ENCODE results near the gene ABHD16B.
"Not testable (repeated sequence)": the region's sequence is repeated elsewhere in the genome, so short reads cannot be mapped to it uniquely, and the experiment has no call there.

Gene ABHD16B

DNA sequence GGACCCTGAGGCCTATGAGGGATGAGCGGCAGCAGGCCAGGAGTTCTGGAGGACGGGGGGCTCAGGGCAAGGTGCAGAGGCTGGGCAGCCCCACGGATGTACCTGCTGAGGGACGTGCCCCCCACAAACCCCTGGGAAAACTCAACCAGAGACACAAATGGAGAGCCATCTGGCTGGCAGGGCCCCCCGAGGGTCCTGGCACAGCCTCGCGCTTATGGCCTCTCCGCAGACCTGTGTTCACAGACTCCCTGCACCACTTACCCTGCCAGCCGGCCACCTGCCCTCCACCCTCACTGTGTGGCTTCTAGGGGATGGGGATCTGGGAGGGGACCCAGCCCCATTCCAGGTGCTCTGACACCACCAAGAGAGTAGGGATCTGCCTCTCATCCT, 26.8 kb upstream of the ABHD16B start:
- DNase-seq (ENCODE audit: low read depth, low spot score) = no peak

DNA sequence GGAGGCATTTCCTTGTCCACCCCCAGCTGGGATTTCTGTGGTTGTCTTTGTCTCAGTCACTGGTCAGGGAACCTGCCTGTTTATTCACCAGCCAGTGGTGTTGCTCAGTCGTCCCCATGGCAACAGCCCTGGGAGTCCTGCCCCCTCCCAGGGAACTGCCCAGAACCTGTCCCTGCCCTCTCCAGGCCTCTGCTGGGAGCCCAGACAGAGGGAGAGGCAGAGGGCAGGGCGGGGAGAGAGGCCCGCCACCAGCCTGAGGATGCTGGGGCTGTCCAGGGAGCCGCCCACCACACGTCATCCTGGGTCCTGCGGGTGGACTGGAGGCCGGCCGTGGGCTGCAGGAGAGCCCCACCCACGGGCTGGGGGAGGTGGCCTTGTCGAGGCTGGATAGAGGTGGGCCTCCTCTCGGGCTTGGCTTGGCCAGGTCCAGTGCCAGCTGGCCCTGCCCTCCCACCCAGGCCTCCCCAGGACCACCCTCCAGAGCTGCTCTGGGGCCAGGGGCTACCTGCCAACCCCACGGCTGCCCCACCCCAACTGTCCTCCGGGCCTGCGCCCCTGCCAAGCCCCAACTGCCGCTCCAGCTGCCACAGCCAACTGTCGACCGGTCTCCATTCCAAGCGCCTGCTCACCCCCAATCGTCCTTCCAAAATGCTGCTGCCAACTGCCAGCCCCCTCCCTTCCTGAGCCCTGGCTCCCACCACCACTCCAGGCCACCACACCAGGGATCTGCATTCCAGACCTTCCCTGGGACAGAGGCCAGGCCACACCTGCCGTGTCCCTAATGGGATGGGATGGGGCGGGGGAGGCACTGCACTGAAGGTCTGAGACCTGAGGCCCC, 26.1 kb upstream of the ABHD16B start:
- DNase-seq (ENCODE audit: low read depth, low spot score) = peak; percentile 98

DNA sequence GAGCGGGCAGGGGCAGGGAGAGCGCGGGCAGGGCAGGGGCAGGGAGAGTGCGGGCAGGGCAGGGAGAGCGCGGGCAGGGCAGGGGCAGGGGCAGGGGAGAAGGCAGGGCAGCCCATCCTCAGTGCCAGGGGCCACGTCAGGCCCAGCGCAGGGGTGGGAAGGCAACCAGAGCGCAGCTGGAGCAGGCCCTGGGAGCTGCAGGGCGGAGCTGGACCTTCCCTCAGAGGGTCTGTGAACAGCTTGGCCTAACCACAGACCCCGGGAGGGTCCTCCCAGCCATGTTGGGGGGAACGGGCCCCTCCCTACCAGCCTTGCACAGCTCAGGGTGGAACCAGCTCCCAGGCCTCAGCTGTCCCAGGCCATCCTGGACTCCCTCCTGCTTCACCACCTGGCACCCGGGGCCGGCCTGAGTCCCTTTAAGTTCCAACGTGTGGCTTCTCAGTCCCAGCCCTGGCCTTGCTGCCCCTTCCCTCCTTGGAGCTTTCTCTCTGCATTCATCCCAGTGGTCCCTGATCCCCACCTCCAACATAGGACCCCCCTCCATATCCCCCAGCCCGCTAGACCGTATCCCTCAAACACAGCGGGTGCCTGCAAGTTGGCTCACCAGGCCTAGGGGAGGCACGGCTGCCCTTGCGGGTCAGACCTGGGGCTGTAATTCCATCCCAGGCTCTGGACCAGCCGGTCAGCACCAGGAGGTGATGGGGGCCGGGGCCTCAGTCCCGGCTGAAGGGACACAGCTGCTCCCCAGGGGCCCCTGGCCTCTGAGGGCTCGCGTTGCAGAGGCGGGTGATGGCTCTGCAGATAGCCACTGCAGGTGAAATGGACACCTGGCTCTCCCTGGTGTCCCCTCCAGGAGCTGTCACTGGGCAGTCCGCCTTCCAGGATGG, 24.6 kb upstream of the ABHD16B start:
- DNase-seq (ENCODE audit: low read depth, low spot score) = no peak

DNA sequence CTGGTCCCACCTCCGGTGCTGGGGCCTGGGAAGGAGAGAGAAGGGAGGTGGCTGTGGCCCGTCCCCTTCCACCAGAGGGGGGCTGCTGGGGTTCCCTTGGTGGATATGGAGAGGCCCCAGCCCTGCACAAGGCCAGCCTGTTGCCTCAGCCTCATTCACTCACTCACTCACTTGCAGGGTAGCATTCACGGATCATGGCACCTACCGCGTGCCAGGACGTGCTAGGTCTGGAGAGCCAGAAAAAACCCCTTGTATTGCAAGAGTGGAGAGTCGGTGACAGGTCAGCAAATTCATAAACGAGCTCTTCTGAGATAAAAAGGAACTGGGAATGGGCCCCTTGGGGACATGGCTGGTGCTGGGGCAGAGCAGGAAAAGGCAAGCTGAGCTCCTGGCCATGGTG, 23.8 kb upstream of the ABHD16B start:
- no peak for DNase-seq (ENCODE audit: low read depth, low spot score)

DNA sequence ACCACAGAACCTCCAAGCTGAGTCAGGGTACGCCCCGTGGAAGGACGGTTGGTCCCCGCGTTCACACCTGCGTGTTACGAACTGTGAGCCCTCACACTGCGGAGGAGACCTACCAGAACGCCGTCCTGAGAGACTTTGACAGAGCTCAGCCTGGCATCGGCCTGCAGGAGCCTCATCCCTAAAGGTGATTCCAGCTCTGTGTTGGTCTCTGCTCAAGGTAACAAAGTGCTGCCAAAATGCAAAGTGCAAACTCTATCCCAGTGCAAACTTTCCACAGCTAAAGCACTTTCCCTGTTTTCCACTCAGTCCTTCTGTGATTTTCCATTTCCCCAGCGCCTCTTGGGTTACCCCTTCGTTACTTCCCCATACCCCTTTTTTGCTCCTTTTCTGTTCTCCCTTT, 21.7 kb upstream of the ABHD16B start:
- no peak for DNase-seq (ENCODE audit: low read depth, low spot score)

DNA sequence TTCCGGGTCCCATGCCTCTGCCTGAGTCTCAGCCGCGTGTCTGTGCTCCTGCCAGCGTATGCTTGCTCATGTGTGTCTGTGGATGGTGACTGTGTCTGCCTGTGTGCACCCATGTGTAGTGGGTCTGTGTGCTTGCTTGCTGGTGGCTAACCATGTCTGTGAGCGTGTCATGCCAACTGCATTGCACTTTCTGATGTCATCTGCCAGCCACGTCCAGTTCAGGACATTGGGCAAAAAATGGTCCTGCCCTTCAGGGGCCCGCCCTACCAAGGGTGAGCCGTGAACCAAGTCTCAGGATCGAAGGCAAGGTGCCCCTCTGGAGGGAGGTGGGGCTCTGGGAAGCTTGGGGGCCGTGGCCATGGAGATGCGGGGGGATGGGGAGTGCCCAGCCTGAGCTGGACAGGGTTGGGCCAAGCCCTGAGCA, 20.9 kb upstream of the ABHD16B start:
- no peak for DNase-seq (ENCODE audit: low read depth, low spot score)

DNA sequence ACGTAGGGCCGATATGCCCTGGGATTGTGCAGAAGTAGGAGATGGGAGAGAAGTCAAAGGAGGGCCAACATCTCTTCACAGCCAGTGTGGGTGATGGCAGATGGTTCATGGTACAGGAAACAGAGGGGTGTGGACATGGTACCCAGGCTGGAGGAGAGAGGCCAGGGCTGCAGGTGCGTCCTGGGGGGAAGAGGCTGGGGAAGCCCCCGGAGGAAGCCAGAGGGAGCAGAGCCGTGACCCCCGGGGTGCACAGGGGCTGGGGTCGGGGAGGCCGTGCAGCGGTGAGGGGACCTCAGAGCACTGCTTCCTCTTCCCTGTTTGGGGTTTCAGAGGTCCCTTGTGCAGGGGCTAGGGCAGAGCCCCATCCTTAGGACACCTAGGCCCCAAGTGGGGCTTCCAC, 19.0 kb upstream of the ABHD16B start:
- DNase-seq (ENCODE audit: low read depth, low spot score) = no peak

DNA sequence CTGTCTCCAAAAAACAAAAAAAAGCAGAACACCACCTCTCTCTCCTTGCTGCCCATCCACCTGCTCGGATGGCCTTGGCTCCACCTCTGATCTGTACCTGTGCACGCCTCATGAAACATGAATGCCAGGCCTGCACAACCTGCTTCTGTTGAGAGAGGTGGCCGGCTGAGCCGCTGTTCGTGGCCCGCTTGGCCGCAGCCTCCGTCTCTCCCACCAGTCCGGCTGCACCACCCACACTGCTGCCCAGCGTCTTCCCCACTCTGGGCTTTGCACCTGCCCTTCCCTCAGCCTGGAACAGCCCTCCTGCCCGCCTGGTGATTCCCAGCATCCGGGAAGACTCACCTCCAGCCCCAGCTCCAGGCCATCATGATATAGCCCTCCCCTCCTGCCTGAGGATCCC, 18.1 kb upstream of the ABHD16B start:
- DNase-seq (ENCODE audit: low read depth, low spot score) = no peak

DNA sequence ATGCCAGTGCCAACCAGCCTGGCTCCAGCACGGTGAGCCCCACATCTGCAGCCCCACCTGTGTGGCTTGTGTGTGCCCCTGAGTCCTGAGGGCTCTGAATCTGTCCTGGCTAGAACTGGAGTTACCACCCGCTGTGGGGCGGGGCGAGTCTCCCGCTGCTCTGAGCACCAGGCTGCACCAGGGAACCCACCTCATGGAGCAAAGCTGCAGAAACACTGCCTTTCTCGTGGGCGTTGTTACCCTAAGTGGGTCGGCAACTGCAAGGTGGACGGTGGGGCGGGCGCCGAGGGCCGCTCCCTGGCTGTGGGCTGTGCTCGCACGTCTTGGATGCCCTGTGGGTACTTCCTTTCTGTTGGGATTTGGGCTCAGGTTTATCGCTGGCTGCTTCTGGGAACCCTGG, 17.5 kb upstream of the ABHD16B start:
- no peak for DNase-seq (ENCODE audit: low read depth, low spot score)

DNA sequence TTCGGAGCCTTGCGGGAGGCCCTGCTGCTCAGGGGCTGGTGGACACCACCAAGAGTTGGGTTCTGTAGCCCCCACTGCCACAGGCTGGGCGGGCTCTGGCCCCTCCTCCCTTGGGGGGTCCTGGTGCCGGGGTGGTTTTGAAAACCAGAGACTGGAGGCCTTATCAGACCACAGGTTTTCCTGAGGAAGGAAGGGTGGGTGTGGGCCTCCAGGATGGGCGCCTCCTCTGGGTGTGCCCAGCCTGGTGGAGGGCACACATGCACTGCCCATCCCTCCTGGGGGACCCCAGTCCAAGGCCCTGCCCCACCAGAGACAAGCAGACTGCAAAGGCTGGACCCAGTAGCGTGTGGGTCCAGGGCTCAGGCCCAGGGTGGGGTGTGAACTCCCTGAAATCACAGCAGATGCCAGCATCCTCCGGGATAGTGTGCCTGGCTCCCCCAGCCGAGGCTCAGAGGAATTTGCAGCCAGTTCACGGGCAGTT, 16.7 kb upstream of the ABHD16B start:
- no peak for DNase-seq (ENCODE audit: low read depth, low spot score)

DNA sequence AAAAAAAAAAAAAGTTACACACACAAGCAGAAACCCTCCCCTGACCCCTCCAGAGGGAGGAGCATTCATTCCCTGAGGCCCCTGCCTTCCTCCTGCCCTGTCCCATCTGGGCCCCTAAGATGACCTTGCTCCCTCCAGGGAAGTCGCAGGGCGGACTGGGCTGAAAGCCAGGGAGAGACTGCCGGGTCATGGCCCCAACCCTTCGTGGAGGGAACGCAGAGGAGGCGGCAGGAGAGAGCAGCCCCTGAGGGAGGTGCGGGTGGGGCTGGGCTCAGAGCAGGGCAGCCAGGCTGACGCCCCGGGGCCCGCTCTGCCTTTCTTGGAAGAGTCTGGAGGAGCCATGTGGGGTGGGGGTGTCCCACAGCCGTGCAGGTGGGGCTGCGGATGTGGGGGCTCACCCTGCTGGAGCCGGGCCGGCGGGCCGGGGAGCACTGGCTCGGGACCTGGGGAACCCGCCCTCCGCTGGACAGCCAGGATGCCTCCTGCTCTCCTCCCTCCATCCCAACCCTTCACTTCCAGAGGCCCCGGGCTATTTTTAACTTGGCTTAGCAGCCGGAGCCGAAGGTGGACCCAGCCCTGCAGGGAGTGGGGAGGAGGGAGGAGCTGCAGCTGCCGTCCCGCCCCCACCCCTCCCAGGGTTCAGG, 15.0 kb upstream of the ABHD16B start:
- DNase-seq (ENCODE audit: low read depth, low spot score) = peak; percentile 47

DNA sequence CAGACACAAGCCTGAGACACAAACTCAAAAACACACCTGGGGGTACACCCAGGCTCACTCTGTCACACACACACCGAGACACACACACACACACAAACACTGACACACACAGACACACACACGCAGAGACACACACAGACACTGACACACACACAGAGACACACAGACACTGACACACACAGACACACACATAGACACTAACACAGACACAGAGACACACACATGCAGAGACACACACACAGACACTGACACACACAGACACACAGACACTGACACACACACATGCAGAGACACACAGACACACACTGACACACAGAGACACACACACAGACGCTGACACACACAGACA, 14.4 kb upstream of the ABHD16B start:
- DNase-seq (ENCODE audit: low read depth, low spot score) = no peak

DNA sequence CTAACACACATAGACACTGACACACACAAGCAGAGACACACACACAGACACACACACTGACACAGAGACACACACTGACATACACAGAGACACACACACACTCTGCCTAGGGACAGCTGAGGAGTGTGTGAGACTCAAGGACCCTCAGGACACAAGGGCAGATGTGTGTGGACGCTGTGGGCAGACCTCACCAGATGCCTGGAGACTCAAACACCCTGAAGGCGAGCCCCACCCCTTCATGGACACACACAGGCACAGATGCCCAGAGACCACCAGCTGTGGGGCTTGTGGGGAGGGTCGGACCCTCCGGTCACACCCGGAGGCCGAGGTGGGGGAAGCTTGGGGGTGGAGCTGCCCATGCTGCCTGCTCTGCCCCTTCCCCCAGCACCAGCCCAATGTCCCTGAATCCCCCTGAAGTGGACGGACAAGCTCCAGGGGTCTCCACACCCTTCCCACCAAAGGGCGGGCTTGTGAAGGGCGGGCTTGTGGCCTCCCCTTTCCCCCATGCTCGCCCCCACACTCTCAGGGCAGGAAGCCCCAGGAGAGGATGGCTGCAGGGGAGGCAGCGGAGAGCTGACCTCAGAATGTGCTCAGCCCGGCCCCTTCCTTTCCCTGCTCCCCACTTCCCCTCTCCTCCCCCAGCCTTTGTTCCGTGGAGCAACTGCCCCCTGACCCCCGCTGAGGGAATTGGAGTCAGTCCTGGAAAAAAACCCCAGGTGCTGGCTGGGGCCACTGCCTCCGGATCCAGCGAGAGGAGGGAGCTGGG, 13.9 kb upstream of the ABHD16B start:
- DNase-seq (ENCODE audit: low read depth, low spot score) = no peak

DNA sequence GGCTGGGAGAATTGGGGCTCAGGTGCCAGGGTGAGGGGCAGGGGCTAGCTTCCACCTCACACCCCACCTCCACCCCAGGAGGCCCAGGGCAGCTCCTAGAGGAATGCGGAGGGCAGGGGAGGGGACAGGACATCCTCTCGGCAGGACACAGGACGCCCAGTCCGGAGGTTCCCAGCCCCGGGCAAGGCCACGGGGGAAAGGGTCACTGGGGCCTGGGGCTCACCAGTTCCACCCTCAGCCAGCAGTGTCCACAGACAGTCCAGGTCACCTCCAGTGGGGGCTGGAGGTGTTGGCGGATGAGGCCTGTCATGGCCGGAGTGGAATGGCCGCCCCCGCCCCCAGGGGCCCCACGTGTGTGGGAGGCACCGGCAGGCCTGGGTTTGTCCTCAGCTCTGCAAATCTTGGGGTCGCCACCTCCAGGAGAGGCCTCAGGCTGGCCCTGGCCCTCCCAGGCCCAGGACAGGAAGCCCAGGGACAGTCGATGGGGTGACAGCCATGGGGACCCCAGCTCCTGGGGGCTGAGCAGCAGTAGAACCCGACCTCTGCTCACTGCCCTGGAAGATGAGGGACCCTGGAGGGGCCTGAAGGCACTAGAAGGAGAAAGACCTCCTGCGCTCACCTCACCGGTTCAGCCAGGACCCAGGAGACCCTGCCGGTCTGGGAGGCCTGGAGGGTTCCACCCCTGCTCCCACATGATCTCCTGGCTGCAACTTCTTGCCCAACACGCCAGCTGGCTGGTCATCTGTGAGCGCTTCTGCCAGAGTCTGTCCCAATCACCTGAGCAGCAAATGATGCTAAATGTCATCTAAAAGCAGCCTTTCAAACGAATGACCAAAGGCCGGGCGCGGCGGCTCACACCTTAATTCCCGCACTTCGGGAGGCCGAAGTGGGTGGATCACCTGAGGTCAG, 13.0 kb upstream of the ABHD16B start:
- no peak for DNase-seq (ENCODE audit: low read depth, low spot score)

DNA sequence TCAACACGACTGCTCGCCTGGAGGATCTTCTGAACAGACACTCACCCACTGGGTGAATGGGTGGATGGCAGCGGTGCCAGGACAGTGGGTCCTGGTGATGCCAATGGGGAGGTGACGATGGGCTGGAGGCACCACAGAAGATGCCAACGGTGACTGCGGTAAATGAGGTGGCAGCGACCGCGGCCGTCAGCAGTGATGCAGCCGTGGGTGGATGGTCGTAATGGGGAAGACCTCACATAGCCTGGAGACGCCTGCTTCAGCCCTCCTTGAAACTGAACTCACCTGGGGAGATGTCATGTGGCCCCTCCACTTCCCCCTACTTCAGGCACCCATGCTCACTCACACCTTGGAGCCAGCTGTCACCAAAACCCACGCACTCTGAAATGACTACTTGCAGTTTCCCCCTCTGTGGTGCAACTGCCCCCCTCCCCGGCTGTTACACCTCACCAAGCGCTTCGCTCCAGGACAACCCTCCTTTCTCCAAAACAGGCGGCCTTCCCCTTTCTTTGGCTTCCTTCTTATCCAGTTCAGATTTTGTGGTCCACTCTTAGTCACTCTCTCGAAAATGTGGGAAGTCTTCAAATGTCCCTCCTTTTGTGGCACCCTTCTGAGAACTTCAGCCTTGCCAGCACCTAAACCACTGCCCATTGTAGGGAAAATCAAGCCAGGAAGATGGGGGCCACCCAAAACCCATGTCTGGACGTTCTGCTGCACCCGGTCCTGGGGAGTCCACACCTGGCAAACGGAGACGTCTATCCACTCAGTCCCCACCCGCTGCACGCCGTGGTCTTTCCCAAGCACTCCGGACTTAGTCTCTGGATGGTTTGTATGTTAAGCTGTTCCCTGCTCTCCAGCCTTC, 10.4 kb upstream of the ABHD16B start:
- no peak for DNase-seq (ENCODE audit: low read depth, low spot score)

DNA sequence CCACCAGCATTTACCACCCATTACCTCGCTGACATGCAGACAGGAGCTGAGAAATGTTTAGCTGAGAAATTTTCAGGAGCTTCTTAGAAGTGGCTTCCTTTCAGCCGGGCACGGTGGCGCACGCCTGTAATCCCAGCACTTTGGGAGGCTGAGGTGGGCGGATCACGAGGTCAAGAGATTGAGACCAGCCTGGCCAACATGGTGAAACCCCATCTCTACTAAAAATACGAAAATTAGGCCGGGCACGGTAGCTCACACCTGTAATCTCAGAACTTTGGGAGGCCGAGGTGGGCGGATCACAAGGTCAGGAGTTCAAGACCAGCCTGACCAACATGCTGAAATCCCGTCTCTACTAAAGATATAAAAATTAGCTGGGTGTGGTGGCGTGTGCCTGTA, 9.8 kb upstream of the ABHD16B start:
- not testable (repeated sequence) for DNase-seq (ENCODE audit: low read depth, low spot score)

DNA sequence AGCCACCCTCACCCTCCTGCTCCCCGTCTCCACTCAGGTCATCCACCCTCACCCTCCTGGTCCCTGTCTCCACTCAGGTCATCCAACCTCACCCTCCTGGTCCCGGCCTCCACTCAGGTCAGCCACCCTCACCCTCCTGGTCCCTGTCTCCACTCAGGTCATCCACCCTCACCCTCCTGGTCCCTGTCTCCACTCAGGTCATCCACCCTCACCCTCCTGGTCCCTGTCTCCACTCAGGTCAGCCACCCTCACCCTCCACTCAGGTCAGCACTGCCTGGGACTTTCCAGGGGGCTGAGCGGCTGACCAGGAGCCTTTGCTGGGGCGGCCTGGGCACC, 7.6 kb upstream of the ABHD16B start:
- not testable (repeated sequence) for DNase-seq (ENCODE audit: low read depth, low spot score)

DNA sequence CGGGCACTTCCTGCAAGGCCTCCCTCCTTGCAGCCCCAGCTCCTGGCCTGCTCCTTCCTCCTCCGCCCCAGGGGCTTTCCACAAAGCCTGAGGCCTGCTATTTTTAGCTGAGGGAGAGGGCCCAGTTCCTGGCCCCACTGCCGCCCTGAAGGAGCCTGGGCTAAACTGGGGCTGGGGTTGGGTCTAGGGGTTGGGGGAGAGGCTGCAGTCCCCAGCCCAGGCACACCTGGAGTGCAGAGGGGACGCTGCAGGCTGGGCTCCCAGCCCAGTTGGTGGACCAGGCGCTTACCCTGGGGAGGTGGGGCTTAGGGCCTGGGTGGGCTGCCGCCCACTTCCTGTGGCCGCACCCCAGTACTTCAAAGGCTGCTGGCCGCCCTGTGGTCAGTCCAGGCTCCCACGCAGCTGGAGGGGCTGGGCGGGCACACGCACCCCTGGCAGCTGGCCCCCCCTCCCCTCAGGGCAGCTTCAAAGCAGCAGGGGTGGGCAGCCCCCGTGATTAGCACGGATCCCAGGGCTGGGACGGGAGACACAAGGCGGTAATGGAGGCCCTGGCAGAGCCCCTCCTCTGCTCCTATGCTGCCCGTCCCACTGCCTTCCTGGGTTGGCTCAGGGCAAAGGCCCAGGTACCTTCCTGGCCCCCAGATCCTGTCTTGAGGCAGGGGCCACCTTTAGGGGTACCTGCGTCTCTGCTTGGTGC, 7.1 kb upstream of the ABHD16B start:
- DNase-seq (ENCODE audit: low read depth, low spot score) = no peak

DNA sequence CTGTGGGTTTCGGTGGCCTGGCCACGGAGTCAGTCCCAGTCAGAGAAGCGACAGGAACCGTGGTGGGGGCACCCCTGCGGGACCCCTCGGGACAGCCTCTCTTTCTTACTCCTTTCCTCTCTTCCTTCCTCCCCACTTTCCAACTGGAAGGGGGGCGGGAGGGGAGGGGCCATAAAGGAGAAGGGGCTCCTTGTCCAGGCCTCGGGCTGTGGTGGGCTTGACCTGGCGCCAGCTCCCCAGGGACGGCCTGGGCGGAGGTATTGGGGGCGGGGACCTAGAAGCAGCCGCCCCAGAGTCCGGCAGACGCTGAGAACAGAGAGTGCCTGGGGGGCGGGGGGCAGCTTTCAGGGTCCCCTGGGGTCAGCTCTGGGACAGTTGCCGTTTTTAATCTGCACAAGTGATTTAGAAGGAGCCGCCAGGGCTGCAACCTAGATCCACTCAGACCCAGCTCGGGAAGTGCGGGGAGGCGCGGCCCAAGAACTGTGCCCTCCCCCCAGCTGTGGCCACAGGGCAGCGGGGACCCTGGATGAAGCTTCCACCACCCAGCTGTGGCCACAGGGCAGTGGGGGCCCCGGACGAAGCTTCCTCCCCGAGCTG, 6.4 kb upstream of the ABHD16B start:
- DNase-seq (ENCODE audit: low read depth, low spot score) = peak; percentile 26

Data from astrocyte of the hippocampus (primary cell).